Thymus (tissue), 11 donors: ENCODE data around the gene GPC1. TPM values are rescaled to one million over a fixed set of nuclear protein-coding genes. Genes with fewer than 3 reads are reported as not detected.

Experiments used
- DNase-seq, 9 donors: peaks; one replicate each; pipeline ENCODE4 v3.0.0-alpha.2; 2013; ENCODE audit warnings: low spot score in 9 of 9, low read depth in 6 of 9, missing footprints in 1 of 9
- H3K27ac ChIP-seq, 2 donors: one replicate each; pipeline ENCODE4 v1.5.1; 2013; ENCODE audit warnings: control low read depth in 1 of 2, low read depth in 1 of 2, low read length in 1 of 2, mild to moderate bottlenecking in 1 of 2, moderate library complexity in 1 of 2
- H3K27me3 ChIP-seq, 2 donors: one replicate each; pipeline ENCODE4 v1.5.1; 2013; ENCODE audit warnings: low read length in 1 of 2; ENCODE audit not compliant: control insufficient read depth in 2 of 2, insufficient read depth in 1 of 2
- H3K36me3 ChIP-seq, 2 donors: one replicate each; pipeline ENCODE4 v1.5.1; 2013; ENCODE audit warnings: low read length in 1 of 2, mild to moderate bottlenecking in 1 of 2, moderate library complexity in 1 of 2; ENCODE audit not compliant: control insufficient read depth in 2 of 2, insufficient read depth in 2 of 2
- H3K4me1 ChIP-seq, 2 donors: one replicate each; pipeline ENCODE4 v1.5.1; 2013; ENCODE audit warnings: low read length in 2 of 2; ENCODE audit not compliant: control insufficient read depth in 2 of 2, insufficient read depth in 2 of 2
- H3K4me3 ChIP-seq, 2 donors: one replicate each; pipeline ENCODE4 v1.5.1; 2013; ENCODE audit warnings: low read length in 2 of 2, control low read depth in 1 of 2, mild to moderate bottlenecking in 1 of 2
- H3K9me3 ChIP-seq, 2 donors: one replicate each; pipeline ENCODE4 v1.5.1; 2013; ENCODE audit warnings: low read length in 1 of 2, mild to moderate bottlenecking in 1 of 2; ENCODE audit not compliant: control insufficient read depth in 2 of 2, insufficient read depth in 1 of 2
- WGBS: extraction: QIAGEN DNeasy Blood & Tissue Kit; methylation state at CpG from one replicate; pipeline ENCODE4 v1.1.7; 2013; 5-methylcytosine and 5-hydroxymethylcytosine counted together
- polyA plus RNA-seq: library from polyadenylated mRNA; stranded (reverse); fragments of 200-250 nt; gene quantifications from one replicate; pipeline ENCODE4 v1.2.3, GENCODE V29; 2013
- total RNA-seq: library from RNA; stranded (reverse); fragments of 120-200 nt; gene quantifications from one replicate; pipeline ENCODE4 v1.2.4, GENCODE V29; 2013
- donor health status: healthy.

Gene GPC1
- total and polyA plus RNA-seq, 2 donors, result 4.4 to 46.6 TPM

DNA sequence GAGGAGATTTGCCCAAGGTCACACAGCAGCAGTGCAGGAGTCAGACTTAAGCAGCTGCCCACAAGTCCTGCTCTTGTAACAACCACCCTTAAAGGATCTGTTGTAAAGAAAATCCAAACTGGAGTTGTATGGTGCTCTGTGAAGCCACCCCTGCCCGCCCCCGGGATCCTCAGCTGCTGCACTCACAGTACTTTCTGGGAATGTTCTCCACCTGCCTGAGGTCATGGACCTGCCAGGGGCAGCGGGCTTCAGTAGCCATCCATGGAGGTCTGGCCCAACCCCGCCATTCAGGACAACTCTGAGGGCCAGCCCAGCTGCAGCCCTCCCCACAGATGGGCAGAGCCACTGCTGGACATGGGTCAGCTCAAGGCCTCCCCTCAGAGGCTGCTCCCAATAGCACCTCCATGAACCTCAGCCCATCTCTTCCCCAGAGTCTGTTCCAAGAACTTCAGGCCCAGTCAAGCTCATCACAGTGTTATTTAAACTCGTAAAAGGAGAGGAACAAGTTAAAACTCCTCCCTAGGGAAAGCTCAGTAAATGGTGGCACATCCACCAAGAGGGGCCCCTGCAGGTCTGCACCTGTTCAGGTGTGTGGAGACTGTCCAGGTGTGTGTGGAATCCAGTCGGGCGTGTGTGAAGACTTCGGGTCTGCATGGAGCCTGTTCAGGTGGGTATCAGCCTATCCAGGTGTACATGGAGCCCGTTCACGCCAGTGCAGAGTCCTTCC, 39.4 kb upstream of the GPC1 start:
- 91% methylated on average over 10 of the region's 10 CpGs for WGBS
- Histone ChIP-seq H3K27me3 (no peaks in the 10 kb centered on the region), H3K9me3 (no peaks in the 10 kb centered on the region), H3K4me1 (peaks cover 0 to 8% of the 10 kb centered on the region in 2 donors), H3K4me3 (no peak overlapping the region), H3K27ac (no peak overlapping the region), H3K36me3 (no peaks in the 10 kb centered on the region)
- no peak for DNase-seq

DNA sequence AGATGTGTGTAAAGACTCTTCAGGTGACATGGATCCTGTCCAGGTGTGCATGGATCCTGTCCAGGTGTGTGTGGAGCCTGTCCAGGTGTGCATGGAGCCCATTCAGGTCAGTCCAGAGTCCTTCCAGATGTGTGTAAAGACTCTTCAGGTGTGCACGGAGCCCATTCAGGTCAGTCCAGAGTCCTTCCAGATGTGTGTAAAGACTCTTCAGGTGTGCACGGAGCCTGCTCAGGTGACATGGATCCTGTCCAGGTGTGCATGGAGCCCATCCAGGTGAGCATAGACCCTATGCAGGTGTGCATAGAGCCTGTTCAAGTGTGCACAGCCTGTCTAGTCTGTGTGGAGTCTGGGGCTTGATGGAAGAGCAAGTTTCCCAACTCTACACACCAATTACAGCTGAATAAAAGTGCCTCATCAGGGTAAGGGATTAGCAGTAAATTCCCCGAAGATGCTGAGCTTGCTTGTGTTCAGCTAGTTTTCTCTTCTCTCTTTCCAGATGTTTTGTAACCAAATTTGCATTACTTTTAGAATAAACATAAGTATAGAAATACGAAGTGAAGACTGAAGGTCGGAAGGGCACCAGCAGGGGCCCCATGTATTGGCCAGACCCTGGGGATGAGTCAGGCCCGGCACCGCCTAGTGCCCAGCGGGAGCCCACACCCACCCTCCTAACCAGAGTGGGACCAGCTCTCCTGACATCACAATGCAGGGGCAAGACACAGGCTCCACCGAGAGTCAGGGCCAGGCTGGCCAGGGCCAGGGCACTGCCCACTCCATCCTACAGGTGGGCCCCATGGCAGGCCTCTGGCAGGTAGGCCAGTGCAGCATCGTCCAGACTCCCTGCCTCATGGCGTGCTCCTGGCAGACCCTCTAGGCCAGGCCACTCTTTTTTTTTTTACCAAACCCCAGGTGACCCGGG, 38.6 kb upstream of the GPC1 start:
- no peak for DNase-seq
- H3K27ac ChIP-seq, result no peak overlapping the region
- 95% methylated on average over 12 of the region's 12 CpGs for WGBS
- H3K9me3 ChIP-seq, result no peaks in the 10 kb centered on the region
- H3K27me3 ChIP-seq, result no peaks in the 10 kb centered on the region
- peaks cover 0 to 2% of the 10 kb centered on the region in 2 donors for H3K4me1 ChIP-seq
- no peak overlapping the region for H3K4me3 ChIP-seq
- no peaks in the 10 kb centered on the region for H3K36me3 ChIP-seq

DNA sequence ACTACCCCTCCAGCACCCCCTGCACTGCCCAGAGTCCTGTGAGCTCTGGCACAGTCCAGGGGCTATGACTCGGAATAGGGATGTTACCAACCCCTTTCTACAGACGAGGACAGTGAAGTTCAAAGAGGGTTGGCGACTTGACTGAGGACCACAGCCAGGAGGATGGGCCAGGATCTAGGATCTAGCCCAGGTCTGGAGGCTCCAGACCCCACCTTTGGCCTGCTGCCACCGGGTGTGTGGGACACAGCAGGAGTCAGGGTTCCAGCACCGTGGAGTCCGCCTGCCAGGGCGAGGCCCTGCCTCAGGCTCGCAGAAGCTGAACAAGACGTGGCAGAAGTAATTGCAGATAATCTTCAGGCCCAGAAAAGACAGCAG, 37.9 kb upstream of the GPC1 start:
- DNase-seq, result no peak
- Histone ChIP-seq H3K36me3 (no peaks in the 10 kb centered on the region), H3K27ac (no peak overlapping the region), H3K4me3 (no peak overlapping the region), H3K27me3 (no peaks in the 10 kb centered on the region), H3K9me3 (no peaks in the 10 kb centered on the region), H3K4me1 (peaks cover 0 to 2% of the 10 kb centered on the region in 2 donors)
- 95% methylated on average over 9 of the region's 9 CpGs for WGBS

DNA sequence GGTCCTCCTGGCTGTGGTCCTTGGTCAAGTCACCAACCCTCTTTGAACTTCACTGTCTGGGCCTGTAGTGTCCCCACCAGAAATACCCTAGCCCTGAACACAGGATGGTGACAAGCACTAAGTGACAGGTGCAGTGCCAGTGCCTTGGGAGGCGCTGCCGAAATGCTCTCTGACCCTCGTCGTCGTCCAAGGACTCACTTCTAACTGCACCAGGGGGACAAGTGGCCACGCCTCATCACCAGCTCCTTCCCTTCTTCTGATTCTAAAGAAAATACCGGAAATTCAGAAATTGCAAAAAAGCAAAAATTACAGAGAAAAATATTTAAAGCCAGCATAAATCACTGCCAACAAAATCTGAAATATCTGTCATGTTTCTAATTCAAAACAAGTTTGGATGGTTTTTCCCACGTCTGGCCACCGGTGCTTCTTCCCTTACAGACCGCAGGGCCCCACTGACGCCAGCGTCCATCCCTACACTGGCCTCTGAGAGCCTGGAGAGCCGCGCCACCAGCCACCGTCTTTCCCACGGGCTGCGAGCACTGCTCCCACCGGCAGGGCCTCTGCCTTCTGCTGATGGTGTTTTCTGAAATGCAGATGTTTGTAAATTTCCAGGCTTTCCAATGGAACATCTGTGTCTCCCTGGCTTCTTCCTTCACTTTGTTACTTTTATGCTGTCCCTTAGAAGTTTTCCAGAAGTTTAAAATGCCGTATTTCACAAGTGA, 37.4 kb upstream of the GPC1 start:
- Histone ChIP-seq H3K4me1 (peaks cover 0 to 6% of the 10 kb centered on the region in 2 donors), H3K27ac (no peak overlapping the region), H3K27me3 (no peaks in the 10 kb centered on the region), H3K4me3 (no peak overlapping the region), H3K36me3 (no peaks in the 10 kb centered on the region), H3K9me3 (no peaks in the 10 kb centered on the region)
- WGBS, result 84% methylated on average over 19 of the region's 19 CpGs
- DNase-seq, result no peak

DNA sequence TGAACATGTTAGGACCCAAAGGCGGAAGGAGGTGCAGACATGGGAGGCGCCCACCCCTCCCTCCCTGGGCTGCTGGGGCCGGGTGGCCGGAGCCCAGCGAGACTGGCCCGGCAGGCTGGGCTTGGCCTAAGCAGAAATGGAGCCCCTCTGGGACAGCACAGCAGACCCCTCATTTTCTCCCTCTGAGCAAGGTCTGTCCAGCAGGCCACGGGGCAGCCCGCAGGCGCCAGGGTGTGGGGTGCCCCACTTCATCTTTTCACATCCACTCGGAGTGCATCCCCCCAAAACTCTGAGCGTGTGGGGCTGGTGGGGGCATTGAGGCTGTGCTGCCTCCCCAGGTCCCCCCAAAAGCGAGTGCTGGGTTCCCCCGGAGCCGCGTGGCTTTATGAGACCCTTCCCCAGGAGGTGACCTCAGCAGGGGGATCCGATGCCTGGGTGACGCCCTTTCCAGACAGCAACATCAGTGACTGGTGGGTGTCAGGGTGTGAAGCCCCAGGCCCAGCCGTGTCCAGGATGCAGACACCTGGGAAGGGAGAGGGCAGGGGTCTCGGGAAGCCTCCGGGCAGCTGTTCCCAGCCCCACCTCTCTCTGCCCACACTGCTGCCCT, 36.7 kb upstream of the GPC1 start:
- 96% methylated on average over 20 of the region's 20 CpGs for WGBS
- H3K4me1 ChIP-seq, result peaks cover 0 to 6% of the 10 kb centered on the region in 2 donors
- H3K36me3 ChIP-seq, result no peaks in the 10 kb centered on the region
- no peak for DNase-seq
- no peaks in the 10 kb centered on the region for H3K9me3 ChIP-seq
- no peaks in the 10 kb centered on the region for H3K27me3 ChIP-seq
- no peak overlapping the region for H3K4me3 ChIP-seq
- H3K27ac ChIP-seq, result no peak overlapping the region

DNA sequence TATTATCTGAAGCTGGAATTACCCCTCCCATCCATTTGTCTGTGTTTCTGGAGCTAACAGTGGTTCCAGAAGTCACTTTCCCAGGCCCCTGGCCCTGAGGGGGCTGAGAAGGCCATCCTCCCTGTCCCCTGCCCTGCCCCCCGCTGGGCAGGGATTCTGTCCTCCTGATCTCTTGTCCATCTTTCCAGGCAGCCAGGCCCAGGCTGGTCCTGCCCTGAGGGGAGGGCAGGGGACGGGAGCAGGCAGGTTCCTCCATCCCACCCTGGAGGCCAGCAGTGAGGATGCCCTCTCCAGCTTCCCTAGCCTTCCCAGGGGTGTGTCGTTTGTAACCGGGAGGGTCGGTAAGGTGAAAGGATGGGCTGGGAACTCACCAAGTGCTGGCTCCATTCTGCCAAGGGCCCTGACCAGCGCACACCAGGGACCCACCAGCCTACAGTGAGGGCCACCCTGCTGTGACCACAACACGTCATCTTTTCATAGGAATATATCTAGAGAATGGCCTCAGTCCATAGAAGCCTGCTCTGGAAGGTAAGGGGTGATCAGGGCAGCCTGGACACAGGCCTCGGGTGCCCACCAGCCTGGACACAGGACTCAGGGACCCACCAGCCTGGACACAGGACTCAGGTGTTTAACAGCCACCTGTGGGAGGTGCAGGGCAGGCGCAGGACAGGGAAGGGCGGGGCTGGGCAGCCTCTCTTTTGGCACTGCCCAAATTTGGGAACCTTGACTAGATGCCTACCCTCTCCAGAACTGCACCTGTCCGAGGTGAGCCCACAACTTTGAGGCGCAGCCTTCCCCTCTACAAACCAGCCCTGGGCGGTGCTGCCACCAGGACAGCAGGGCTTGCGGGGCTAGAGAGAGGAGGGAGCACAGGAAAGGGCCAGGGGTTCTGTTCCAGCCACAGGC, 35.8 kb upstream of the GPC1 start:
- Histone ChIP-seq H3K9me3 (no peaks in the 10 kb centered on the region), H3K4me3 (no peak overlapping the region), H3K36me3 (no peaks in the 10 kb centered on the region), H3K27me3 (no peaks in the 10 kb centered on the region), H3K4me1 (peaks cover 0 to 6% of the 10 kb centered on the region in 2 donors), H3K27ac (no peak overlapping the region)
- 94% methylated on average over 14 of the region's 14 CpGs for WGBS
- no peak for DNase-seq

DNA sequence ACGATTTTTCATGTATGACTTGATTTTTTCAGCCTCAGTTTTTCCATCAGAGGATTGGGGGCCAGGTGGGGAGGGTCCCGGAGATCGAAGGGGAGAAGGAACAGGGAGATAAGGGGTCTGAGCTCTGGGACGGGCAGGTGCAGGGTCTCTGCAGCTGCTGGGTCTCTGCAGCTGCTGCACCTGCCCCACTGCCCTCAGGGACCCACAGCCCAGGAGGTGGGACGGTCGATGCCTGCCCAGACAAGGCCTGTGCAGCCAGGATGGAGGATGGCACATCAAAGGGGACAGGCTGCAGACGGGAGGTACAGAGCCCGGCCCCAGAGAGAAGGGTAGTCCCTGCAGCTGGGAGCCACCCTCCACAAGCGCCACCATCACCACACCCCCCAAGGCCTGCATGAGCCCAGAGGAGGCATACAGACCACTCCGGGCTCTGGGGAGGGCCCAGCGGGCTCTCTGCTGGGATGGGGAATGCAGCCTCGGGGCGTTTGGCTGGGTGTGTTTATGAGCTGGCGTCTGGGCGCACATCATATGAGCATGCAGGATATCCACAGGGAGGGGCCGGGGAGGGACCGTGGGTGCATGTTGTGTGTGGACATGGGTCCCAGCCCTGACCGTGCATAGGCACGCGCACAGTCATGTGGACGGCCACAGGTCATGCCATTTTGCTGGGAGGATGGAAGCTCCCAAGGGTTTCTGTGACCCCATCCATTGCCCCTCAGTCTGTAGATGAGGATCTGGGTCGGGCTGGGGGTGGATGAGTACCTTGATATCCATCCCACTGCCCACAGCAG, 34.9 kb upstream of the GPC1 start:
- Histone ChIP-seq H3K27me3 (no peaks in the 10 kb centered on the region), H3K4me1 (peaks cover 0 to 6% of the 10 kb centered on the region in 2 donors), H3K27ac (no peak overlapping the region), H3K9me3 (no peaks in the 10 kb centered on the region), H3K36me3 (no peaks in the 10 kb centered on the region), H3K4me3 (no peak overlapping the region)
- 94% methylated on average over 22 of the region's 22 CpGs for WGBS
- DNase-seq, result no peak

DNA sequence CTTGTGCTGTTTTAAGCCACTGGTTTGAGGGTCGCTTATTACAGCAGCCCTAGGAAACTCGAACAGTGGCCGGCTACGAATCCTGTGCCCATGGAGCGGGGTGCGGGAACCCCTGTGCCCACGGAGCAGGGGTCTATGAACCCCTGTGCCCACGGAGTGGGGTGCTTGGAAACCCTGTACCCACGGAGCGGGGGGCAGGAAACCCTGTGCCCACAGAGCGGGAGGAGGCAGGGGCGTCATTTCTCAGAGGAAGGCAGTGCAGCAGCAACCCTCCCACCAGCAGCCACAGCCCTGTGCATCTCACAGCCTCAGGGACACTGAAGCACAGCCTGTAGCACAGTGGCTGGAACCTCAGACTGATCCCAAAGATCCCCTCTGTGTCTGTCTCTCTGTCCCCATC, 34.2 kb upstream of the GPC1 start:
- Histone ChIP-seq H3K27ac (no peak overlapping the region), H3K4me3 (no peak overlapping the region), H3K9me3 (no peaks in the 10 kb centered on the region), H3K36me3 (no peaks in the 10 kb centered on the region), H3K27me3 (no peaks in the 10 kb centered on the region), H3K4me1 (peaks cover 0 to 6% of the 10 kb centered on the region in 2 donors)
- no peak for DNase-seq
- 63% methylated on average over 12 of the region's 12 CpGs for WGBS
